Stimulated activated CD8-positive, alpha-beta memory T cell treated with anti-CD3 and anti-CD28 coated beads, Interleukin-7, amount 100 ng/mL, for 1 hour (primary cell): ENCODE results near the gene PTGES2.

Source experiments
- DNase-seq, 2 donors: peaks; one replicate each; pipeline ENCODE4 v3.0.0-alpha.2; 2020; ENCODE audit warnings: low read depth in 2 of 2

The PTGES2 gene

GRCh38 chr9:128153060-128153946, 25.8 kb upstream of the PTGES2 start:
- DNase-seq, result no peak

GRCh38 chr9:128152133-128153059, 24.9 kb upstream of the PTGES2 start:
- DNase-seq, result no peak

GRCh38 chr9:128151309-128152132, 24.0 kb upstream of the PTGES2 start:
- no peak for DNase-seq

- DNase-seq, result no peak
Measured at GRCh38 chr9:128150594-128151308, 23.2 kb upstream of the PTGES2 start.

GRCh38 chr9:128149951-128150593, 22.5 kb upstream of the PTGES2 start:
- no peak for DNase-seq

GRCh38 chr9:128149001-128149701, 21.6 kb upstream of the PTGES2 start, which contains the start of gene LCN2:
Gene LCN2, plus strand, starts transcription at chr9:128149453. Its CDS starts 73 bp downstream, at chr9:128149526.
- no peak for DNase-seq

- no peak for DNase-seq
Measured at GRCh38 chr9:128148509-128149000, 21.0 kb upstream of the PTGES2 start.

GRCh38 chr9:128146591-128147120, 19.1 kb upstream of the PTGES2 start:
- no peak for DNase-seq

- no peak for DNase-seq
Measured at GRCh38 chr9:128145951-128146351, 18.4 kb upstream of the PTGES2 start.

- DNase-seq, result no peak
Measured at GRCh38 chr9:128145536-128145935, 18.0 kb upstream of the PTGES2 start.

- DNase-seq, result no peak
Measured at GRCh38 chr9:128144239-128145181, 17.0 kb upstream of the PTGES2 start.

GRCh38 chr9:128143525-128144238, 16.2 kb upstream of the PTGES2 start:
- no peak for DNase-seq

- DNase-seq, result no peak
Measured at GRCh38 chr9:128142596-128142995, 15.1 kb upstream of the PTGES2 start.

- DNase-seq, result no peak
Measured at GRCh38 chr9:128142061-128142460, 14.5 kb upstream of the PTGES2 start.

GRCh38 chr9:128141604-128142003, 14.1 kb upstream of the PTGES2 start:
- DNase-seq, result no peak

GRCh38 chr9:128139621-128140020, 12.1 kb upstream of the PTGES2 start:
- no peak for DNase-seq

GRCh38 chr9:128138001-128138400, 10.5 kb upstream of the PTGES2 start:
- no peak for DNase-seq
